ENCODE measurements around the gene XPR1. TPM values are rescaled to one million over a fixed set of nuclear protein-coding genes. Genes with fewer than 3 reads are reported as not detected.

The XPR1 gene
- total and polyA plus RNA-seq, 2 donors (not counting 3 experiments of a cell fraction or from before 2014, with no cell fraction given): 23.9 to 26.7 TPM

GRCh38 chr1:180917306-180918065 is 285.7 kb downstream of the XPR1 start:
- Histone ChIP-seq H3K9me1 (replicated peaks; ENCODE audit: control insufficient read depth, extremely low read depth, insufficient read depth, low read length) (no peaks in the 10 kb centered on the region), H3K36me3 (ENCODE audit: control insufficient read depth in 2 of 2, extremely low read depth in 1 of 2, insufficient read depth in 2 of 2, low read length in 2 of 2) (no peaks in the 10 kb centered on the region), H2AFZ (ENCODE audit: low read depth, low read length) (no peak overlapping the region), H4K20me1 (replicated peaks; ENCODE audit: control insufficient read depth, extremely low read depth, insufficient read depth, low read length) (no peaks in the 10 kb centered on the region), H3K4me3 (replicated peaks in 1 of 3; ENCODE audit: insufficient read depth in 1 of 3, low read depth in 1 of 3, low read length in 3 of 3) (no peak overlapping the region), H3K79me2 (ENCODE audit: control insufficient read depth, insufficient read depth, low read length) (no peaks in the 10 kb centered on the region), H3K9me3 (replicated peaks; ENCODE audit: control insufficient read depth, insufficient read depth, low read length) (no peaks in the 10 kb centered on the region), H3K9ac (replicated peaks; ENCODE audit: extremely low read depth, insufficient read depth, low read length) (no peak overlapping the region), H3K27ac (ENCODE audit: insufficient read depth, low read depth, low read length) (no peak overlapping the region), H3K27me3 (ENCODE audit: control insufficient read depth in 2 of 2, insufficient read depth in 2 of 2, low read length in 2 of 2) (no peaks in the 10 kb centered on the region), H3K4me2 (ENCODE audit: insufficient read depth, low read length) (no peak overlapping the region), H3K4me1 (ENCODE audit: control insufficient read depth, extremely low read depth, insufficient read depth, low read length) (no peaks in the 10 kb centered on the region)
- DNase-seq (ENCODE audit: low read depth, low spot score) (no peak), FAIRE-seq (no peak)
- no TSS peak for BruUV-seq (replicated peaks)
- intact Hi-C loops (cut with micrococcal nuclease): no loop called here
- POLR2A ChIA-PET: no interaction called here
- TF ChIP-seq POLR2A (IDR thresholded peaks at IDR 0.05; ENCODE audit: low read depth, low read length) (no peak), EZH2 (IDR thresholded peaks at IDR 0.05; ENCODE audit: borderline replicate concordance, low read depth, low read length, severe bottlenecking) (no peak), FOS (IDR thresholded peaks at IDR 0.05; ENCODE audit: borderline replicate concordance, insufficient read depth, low read length) (no peak), GATA2 (IDR thresholded peaks at IDR 0.05; ENCODE audit: insufficient read depth, insufficient read length, low read depth, low read length) (no peak), CTCF (IDR thresholded peaks at IDR 0.05; ENCODE audit: extremely low read depth in 1 of 2, insufficient read depth in 1 of 2, low read depth in 1 of 2, low read length in 2 of 2) (peak in 1 of 2 donors; percentile 23)
- dilution Hi-C loops (cut with MboI; ENCODE audit: extremely low pct_ligation_motif_present, low sequenced_read_pairs): no loop called here
- CTCF ChIA-PET: interaction anchor here (0.7 to 1.9 kb wide), 3 partner anchors 9 to 402 kb away, joined by 3 to 8 read pairs (median 4); no protein-coding TSS in a partner anchor

All from endothelial cell of umbilical vein (primary cell).